ENCODE measurements around the gene SNRPA.
"Not testable (repeated sequence)": the region's sequence is repeated elsewhere in the genome, so short reads cannot be mapped to it uniquely, and the experiment has no call there.

SNRPA gene

GRCh38 chr19:40812571-40812970 lies 61.6 kb downstream of the SNRPA start:
- DNase-seq (ENCODE audit: low read depth in 2 of 2, low spot score in 1 of 2): not testable (repeated sequence)

GRCh38 chr19:40813182-40813581 lies 62.2 kb downstream of the SNRPA start:
- DNase-seq (ENCODE audit: low read depth in 2 of 2, low spot score in 1 of 2): no peak
